Colon (tissue), 2 donors: ENCODE results near the gene STK24.
"Not testable (repeated sequence)": the region's sequence is repeated elsewhere in the genome, so short reads cannot be mapped to it uniquely, and the experiment has no call there.

Experiments used
- FAIRE-seq: peaks from 2 replicates; lab custom pipeline; 2012; peaks lifted over from hg19 to GRCh38; lab: Jason Lieb, UNC
- donor health status: control.
- donor health status: control.

The STK24 gene

DNA sequence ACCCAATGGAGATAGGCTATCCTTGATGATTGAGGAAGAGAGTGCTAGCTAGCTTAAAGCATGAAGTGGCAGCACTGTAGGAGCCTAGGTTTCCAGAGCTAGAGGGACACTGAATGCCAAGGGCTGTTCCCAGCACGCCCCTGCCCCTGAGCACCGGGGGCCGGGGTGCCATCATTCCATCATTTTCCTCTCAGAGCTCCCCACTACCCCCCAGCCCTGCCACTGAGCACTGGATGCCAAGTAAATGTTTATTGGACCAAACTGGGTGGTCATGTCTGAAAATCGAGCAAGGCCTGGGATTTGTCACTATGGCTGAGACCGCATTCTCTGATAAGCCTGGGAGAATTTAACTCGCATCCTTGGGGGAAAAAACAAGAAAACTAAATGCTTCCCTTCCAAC lies 142.8 kb downstream of the STK24 start:
- no peak for FAIRE-seq

DNA sequence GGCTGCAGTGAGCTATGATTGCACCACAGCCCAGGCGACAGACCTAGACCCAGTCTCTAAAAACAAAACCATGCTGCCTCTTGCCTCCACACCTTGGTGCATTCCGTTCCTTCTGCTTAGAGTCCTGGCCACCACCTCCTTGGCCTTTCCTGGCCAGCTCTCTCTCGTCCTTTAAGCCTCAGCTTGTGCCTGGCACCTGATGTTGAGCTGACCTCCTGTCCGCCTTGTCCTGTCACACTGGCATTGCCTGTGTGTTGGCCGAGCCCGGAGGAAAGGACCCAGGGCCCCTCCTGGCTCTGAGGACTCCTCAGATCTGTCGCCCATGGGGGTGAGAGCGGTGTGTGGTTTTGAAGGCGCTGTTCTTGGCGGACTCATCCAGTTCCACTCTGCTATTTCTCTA lies 143.3 kb downstream of the STK24 start:
- FAIRE-seq = no peak

DNA sequence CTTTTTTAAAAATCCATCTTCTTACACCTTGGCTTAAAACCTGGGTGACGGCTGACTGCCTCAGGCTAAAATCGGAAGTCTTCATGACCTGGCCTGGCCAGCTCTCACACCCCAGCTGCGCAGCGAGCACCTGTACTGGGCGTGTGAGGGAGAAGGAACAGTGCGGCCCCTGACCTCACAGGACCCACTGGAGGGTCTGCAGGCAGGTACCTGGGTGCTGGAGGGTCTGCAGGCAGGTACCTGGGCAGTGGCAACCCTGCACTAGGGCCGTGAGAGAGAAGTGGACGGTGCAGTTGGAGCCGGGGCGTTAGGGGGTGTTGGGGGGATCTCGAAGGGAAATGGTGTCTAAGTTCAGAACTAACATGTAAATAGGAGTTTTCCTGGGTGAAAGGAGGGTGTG lies 144.3 kb downstream of the STK24 start:
- no peak for FAIRE-seq

DNA sequence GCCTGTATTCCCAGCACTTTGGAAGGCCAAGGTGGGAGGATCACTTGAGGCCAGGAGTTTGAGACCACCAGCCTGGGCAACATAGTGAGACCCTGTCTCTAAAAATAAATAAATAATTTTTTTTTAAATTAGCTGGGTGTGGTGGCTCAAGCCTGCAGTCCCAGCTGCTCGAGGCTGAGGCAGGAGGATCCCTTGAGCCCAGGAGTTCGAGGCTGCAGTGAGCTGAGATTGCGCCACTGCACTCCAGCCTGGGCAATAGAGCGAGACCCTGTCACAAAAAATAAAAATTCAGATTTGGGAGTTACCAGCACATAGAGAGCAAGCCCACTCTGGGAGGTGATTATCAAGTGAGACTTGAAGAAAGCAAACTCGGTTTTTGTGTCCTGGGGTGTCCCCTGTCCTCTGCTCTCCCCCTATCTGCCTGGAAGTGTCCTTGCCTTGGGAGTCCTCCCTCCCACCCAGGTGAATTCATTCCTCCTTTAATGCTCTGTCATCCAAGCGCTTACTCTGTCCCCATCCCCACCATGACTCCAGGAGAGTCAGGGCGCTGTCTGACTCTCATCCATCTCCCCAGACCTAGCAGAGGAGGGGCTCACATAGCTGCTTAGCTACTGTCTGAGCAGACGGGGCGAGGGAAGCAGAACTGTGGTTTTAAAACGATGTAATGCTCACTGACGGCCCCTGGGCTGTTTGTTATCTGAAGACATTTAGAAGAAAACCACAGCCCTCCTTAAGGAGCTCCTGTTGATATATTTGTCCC lies 146.8 kb downstream of the STK24 start:
- no peak for FAIRE-seq

DNA sequence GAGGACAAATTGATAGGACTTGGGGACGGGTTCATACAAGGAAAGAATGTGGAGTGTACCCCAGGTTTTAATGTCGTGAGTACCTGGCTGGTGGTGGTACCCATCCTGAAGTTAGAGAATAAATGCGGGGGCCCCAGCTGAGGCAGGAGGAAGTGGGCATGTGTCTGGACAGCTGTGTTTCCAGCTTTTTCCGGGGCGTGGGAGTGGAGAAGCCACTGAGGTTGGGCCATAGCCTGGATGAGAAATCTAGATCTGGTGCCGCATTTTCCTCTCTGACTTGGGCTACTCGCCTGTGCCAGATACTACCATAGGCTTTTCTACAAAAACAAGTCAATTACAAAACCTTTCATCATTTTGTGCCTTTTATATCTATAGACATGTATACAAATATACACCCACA lies 147.4 kb downstream of the STK24 start:
- no peak for FAIRE-seq

DNA sequence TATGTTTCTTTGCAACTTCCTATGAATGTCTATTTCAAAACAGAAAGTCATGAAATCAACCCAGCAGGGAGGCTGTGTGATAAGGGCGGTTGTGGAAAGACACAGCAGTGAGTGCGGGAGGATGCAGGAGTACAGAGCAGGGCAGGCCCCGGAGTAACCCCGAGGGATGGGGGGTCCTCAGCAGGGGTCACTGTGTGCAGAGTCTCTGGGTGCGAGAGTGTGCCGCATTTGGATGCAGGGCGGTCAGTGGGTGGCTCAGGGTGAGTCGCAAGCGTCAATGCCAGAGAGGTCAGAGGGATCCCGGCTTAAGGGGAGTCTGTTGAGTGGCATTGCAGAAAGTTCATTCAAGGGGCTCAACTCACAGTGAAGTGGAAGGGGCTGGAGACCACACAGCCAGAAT lies 147.8 kb downstream of the STK24 start:
- FAIRE-seq = no peak

DNA sequence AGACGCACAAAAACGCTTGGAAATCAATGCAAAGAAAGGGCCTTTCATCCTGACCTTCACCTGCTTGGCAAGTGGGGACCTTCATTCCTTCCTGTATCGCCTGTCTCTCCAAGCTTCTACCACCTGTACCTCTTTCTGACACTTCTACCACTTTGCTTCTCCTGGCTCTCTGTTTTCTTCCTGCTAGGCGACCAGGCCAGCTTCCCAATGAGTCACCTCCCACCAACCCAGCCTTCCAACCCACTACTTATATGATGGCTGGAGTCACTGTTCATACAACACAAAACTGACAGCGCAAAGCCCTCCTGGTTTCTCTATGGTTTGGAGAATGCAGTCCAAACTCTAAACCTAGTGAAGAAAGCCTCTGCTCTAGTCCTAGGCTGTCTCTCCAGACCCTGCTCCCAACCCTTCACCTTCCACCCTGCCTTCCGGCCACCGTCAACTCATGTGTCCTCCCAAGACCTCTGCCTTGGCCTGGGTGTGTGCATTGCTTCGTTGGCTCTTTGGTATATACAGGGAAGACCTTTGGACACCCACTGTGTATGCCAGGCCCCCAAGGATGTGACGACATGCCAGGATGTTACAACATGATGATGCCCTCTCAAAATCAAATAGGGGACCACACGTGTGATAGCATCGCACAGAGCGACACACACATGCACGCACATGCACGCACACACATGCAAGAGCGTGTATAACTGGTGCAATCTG lies 148.5 kb downstream of the STK24 start:
- no peak for FAIRE-seq

DNA sequence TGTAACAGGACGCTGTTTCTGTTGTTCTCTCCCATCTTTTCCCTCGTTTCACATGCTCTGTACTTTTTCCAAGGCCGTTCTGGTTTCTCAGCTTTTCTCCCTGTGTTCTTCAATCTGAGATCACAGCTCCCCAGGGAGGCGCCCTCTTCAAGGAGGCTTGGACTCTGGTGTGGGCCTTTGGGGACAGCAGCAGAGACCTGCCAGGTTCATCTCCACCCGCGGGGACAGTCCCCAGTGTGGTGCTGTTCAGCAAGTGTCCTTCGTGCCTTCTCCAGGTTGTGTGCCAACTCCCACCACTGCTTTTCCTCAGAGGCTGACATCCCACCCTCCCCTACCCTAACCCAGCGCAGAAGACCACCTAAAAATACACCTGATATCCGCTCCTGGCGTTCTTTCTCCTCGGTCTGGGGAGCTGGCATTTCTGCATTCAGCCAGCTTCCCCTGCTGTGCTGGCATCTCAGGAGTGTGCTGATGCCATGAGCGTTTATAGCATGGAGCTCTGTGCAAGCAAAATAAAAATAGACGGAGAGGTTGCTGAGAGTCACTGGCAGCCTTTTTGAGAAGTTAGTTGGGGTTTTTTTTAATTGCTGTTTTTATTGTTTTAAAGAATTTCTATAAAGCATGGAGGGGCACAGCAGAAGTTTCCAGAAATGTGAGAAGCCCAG lies 149.4 kb downstream of the STK24 start:
- FAIRE-seq = no peak

DNA sequence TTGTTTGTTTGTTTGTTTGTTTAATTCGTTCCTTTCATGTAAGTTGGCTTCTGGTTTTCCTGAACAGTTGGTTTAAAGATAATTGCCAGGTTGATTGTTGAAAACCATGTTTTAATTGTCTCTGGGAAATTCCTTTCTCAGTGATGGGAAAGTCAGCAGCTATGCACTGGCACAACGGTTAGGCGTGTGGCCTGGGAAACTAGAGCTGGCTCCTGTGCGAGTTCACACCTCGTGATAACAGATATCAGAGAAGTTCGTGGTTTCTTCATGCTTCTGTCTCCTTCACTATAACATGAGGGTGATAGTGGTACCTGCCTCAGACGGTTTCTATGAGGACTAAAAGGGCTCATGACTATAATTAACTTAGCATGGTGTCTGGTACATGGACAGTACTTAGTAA lies 153.5 kb downstream of the STK24 start:
- FAIRE-seq = no peak

DNA sequence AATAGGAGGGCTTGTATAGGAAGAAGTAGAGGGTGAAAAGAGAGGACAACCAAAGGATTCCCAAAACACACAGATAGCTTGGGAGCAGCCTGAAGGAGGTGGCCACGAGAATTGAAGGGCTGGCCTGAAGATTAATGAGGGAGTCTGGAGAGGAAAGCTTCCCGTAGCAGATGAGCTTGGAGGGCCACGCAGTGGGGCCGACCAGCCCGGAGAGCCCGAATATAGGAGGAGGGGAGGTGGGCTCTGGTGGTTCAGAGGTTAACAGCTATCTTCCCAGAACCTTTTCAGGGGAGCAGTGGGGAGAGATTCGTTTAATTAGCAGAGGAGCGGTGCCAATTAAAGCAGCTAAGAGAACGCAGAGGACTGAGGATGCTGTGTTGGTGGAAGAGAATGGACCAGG lies 154.9 kb downstream of the STK24 start:
- FAIRE-seq = no peak

DNA sequence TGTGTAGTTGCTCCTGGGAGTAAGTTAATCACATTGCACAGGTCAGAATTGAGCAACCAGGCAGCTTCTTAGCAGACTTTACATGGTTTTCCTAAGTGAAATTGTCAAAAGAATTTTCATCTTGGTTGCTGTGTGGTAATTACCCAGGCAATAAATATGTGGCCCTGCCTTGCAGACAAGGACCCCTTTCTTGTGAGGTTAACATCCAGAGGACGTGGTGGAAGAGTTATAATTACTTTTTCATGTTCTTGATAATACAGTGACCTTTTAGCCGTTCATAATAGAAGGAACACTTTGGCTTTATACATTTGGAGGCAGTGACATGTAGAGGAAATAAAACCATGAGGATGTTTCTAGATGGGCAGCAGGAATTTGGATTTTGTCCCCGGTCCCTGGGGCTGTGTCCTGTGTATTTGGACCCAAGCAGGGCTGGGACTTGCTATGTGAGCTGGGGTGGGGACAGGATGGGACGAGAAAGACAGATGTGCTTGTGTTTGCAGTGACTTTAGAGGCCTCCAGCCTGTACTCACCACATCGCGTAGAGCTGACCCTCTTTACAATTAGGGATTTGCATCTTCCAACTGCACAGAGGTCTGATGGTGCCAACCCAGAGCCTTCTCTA lies 156.2 kb downstream of the STK24 start:
- no peak for FAIRE-seq

DNA sequence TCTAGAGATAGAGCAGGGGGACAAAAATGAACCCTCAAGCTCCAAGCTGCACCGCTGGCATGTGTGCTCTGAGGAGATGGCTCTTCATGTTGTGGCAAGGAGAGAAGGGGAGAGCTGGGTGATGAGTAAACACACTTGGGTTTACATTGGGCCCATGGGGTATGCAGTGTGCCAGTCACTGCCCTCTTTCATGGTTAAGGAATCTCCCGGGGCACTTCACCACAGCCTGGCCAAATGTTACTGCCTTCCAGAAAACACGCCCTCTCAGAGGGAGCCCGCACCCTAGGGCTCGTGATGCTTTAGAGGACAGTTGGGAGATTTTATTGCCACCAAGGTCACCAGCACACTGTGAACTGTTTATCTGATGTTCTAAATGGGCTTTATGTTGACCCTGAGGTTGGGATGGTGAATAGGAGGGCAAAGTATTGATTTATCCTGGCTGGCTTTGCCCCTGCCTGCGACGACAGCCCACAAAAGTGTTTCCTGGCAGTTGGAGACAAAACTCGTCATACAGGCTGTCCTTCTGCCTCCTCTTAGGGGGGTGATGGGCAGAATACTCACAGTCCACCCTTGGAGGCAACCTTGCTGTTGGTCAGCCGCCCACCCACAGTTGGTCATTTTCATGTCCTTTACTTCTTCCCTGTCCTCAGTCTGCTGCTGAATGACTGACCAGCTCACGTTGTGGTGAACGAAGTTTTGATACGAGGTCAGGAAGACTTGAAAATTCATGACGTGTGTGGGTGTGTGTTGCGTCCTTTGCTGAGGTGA lies 156.9 kb downstream of the STK24 start:
- FAIRE-seq = no peak

DNA sequence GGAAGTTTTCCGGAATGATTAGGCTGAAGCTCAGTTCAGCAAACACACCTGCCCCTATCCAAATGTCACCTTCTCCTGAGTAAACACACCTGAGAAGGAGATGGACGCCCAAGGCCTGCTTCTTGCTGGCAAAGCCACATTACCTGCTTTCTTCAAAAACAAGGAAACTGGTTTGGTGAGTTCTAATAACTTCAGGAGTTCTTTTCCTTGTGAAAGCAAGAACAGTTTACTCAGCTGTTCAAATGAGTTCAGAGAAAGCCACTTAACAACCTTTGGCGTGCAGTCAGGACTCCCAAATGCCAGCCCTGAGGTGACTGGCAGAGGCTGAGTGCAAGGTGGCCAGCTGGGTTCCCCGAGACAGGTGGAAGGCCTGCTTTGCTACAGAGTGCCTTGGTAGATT lies 160.5 kb downstream of the STK24 start:
- FAIRE-seq = no peak

DNA sequence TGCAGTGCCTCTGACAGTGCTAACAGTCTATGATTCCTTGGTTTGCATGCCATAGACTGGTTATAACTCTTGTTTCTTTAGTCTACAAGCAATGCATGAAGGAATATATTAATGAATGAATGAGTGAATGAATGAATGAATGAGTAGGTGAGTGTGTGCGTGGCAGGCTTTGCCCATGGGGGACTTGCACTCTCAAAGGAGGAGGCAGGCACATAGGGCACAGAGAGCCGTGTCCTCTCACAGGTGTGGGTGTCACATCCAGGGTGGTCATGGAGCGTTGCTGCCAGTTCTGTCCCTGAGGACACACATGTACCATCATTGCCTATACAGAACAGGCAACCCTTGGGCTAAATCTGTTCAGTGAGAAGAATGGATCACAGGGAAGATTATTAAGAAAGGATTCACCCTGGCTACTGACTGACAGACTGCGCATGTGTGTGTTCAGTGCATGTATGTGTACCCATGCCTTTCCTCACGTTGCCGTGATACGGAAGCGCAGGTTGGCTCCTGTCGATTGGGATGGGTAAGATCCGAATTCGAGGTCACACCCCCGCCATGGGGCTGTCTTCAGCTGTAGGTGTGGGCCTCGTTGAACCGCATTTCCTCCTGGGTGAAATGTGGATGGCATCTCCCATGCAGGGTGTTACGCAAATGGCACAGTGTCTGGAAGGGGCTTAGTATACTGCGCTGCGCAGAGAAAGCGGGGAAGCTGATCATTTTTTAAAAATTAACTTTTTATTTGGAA lies 161.4 kb downstream of the STK24 start:
- no peak for FAIRE-seq

DNA sequence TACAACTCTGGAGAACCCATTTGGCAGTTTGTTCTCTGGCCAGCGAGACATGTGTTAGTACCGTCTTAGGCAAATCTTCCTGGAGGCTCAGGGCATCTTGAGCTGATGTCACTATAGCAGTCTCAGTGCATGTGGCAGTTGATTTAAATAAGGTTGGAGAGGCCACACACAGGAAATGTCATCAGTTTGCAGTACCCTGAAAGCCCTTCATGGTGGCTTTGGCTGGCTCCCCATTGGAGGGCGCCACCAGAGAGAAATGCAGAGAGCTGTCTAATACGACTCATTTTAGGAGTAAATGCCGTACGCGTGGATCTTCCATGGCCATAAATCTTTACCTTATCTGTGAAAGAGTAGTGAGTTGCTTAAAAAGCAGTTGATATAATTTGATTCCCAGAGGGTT lies 163.1 kb downstream of the STK24 start:
- no peak for FAIRE-seq

DNA sequence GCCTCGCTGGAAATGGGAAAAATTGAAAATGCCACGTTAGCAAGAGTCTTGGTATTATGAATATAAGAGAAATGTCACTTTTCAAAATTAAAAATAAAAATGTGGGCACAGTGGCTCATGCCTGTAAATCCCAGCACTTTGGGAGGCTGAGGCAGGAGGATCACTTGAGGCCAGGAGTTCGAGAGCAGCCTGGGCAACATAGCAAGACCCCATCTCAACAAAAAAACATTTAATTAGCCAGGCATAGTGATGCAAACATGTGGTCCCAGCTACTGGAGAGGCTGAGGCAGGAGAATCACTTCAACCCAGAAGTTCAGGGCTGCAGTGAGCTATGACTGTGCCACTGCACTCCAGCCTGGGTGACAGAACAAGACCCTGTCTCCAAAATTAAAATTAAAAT lies 163.6 kb downstream of the STK24 start:
- not testable (repeated sequence) for FAIRE-seq

DNA sequence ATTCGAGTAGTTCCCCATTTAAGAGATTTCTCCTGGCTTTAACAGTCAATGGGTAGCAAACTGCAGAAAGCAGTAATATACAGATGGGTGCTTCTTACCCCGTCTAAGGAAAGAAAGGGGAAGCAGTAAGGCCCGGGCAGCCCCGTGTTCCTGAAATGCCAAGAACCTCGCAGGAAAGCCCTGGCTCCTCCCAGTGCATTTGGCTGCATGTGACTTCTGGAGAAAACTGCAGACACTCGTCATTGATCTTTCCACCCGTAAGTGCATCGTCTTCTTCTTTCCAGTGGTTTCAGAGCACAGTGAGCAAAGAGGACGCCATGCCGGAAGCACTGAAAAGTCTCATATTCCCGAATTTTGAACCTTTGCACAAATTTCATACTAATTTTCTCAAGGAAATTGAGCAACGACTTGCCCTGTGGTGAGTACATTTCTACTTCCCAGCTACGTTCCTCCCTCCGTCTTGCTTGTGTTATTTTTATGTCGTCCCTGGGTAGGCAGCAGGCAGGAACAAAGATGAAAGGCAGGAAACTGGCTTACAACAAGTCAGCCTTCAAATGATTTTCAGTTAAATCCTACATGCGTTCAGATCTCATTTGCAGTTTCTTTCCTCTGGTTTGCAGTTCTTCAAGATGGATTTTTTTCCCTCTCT lies 165.2 kb downstream of the STK24 start:
- no peak for FAIRE-seq

DNA sequence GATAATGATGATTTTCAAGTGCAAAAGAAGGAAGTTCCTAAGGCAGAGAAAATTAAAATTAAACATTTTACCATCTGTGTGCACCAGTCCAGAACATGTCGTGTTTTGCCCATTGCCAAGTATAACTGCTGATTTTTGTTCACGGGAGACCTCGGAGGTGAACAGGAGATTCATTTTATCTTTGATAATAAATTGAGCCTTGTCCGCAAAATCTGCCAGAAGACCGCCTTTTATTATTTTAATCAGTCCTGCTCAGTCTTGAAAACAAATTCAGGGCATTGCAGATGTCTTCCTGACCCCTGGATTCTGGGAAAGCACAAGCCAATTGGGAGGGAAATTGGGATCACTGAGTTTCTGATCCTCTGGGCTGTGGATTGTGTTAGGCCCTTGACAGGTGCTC lies 165.9 kb downstream of the STK24 start:
- no peak for FAIRE-seq

DNA sequence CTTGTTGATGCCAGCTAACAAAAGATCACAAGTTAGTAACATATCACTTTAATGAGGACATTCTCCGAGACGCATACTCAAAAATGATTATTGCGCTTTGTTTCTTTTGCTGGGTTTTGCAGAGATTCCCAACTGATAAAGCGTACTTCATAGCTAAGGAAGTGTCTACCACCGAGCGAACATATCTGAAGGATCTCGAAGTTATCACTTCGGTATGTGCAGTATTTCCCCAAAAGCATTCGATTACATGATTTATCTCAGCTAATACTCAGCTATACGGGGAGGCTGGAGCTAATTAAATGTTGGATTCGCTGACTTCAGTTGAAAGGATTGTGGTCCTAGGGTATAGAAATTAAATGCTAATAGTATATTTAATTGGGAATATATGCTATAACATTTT lies 166.3 kb downstream of the STK24 start:
- FAIRE-seq = no peak

DNA sequence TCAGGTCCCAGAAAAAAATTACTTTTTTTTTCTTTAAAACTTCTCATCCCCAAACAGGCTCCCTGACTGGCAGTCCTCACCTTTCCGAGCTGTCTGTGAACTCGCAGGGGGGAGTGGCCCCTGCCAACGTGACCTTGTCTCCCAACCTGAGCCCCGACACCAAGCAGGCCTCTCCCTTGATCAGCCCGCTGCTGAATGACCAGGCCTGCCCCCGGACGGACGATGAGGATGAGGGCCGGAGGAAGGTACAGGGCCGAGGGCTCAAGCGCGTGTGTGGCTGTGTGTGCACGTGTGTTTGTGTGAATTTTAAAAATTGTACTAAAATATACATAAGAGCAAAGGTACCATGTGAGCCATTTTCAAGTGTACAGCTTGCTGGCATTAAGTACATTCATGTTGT lies 167.6 kb downstream of the STK24 start:
- FAIRE-seq = no peak

DNA sequence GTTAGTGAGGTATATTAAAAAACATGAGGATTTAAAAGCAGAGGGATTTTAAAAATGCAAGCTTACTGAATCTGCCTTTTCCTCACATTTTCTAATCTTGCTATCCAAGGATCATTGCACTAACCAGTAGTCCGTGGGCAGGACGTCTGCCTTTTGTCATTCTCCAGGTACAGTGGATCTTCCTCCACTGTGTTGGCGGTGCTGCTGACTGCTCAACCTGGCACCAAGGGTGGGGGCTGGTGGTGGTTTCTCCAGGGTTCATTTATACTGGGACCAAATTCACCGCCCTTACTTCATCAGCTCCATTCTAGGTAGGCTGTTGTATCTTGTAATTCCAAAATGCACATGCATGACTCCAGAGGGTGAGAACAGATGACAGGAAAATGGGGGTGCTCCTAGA lies 169.3 kb downstream of the STK24 start:
- no peak for FAIRE-seq
